COLO668 (cell line): Measurements from ENCODE around the gene BFSP1.
A peak's percentile ranks its signal among the peaks of the same experiment; 100 is the strongest.

Experiments used
- DNase-seq: peaks from one replicate; lab custom pipeline; 2025; ENCODE audit not compliant: unreplicated experiment; lab: John Stamatoyannopoulos, UW

Gene BFSP1

DNA sequence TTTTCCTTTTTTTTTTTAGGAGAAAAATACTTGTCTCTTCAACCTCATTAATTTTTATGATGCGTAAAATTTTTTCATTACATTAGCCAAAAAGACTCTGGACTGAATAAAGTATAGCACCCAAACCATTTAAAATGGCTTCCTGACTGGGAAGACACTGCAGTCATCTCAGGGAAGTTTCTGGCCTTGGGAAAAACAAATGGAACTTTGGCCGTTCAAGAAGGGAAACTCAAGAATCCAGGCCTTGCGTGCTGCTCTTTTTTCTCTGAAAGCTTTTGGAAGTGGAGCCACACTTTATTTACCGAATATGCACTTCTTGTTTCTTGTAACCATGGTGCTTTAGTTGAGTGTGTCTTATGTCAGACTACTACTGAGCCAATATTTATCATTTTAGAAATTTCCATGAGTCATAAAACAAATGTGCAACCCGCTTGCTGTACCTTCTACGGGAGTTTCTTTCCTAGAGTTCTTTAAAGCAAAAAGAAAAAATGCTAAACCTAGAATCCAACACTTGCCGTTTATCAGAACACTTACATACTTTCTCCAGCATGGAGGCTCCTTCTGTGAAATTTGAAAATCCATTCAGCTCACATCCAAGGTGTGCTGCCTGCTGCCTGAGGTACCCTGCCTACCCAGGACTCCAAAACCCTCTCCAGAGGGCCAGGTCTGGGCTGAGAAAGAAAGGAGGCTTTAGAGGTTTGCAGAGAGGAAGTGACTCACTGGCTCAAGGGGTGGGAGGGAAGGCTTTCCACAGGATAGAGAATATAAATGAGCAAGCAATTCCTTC lies 27.2 kb upstream of the BFSP1 start:
- peak; percentile 50 for DNase-seq

DNA sequence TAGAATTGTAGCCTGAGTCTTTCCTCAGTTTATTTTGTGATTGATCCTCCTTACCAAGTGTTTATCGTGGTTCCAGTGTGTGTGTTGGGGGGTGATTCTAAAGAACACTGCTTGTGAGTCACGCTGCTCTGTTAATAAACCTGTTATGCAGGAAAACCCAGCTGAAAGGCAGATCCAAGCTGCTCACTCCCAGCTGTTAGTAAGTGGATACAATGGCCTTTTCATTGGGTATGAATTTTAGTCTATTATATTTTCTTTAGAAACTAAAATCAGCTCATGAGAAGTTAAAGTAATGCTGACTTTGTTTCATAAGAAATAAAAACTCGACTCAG lies 26.5 kb upstream of the BFSP1 start:
- peak; percentile 48 for DNase-seq

DNA sequence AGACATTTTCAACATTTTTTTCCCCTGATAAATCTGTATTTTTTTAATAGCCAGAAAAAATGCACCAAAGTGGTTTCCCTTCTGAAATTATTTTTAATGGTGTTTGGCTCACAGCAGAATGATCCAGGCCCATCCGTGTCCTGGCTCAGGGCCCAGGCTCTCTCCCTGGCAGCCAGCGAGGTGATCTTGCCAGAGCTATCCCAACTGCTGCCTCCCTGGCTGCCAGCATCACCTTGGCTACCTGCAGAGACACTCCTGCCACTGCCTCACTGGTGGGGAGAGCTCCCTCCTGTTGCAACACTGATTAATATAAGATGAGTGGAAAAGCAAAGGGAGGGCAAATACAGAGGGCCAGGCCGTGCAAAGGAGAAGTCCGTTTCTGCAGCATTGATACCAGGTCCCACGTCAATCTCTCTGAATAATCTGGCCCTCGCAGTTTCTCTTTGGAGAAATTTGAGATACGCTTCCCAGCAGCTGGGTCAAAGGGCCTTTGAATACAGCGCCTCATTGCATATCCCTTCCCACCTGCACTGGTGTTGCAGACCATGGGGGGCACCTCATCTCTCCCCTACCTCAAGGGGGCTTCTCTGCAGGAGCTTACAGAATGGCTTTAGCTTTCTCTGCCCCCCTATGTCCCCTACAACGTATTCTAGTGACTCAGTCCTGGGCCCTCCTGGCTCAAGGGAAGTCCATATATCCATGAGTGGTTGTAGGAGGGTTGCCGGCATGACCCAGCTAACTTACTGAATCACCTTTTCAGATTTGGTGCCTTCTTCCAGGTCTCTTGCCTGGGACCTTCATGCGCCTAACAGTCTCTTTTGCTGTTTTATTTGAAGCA lies 25.9 kb upstream of the BFSP1 start:
- peak; percentile 60 for DNase-seq

DNA sequence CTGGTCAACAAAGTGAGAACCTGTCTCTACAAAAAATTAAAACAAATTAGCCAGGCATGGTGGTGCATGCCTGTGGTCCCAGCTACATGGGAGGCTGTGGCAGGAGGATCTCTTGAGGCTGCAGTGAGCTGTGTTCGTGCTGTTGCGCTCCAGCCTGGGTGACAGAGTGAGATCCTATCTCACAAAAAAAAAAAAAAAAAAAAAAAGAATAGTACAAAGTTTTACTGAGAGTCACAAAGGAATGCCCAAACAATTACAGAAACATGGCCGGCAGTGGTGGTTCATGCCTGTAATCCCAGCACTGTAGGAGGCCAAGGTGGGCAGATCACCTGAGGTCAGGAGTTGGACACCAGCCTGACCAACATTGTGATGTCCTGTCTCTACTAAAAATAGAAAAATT lies 23.9 kb upstream of the BFSP1 start:
- no peak for DNase-seq

- no peak for DNase-seq
Observed at GRCh38 chr20:17549131-17549530, 18.0 kb upstream of the BFSP1 start.

DNA sequence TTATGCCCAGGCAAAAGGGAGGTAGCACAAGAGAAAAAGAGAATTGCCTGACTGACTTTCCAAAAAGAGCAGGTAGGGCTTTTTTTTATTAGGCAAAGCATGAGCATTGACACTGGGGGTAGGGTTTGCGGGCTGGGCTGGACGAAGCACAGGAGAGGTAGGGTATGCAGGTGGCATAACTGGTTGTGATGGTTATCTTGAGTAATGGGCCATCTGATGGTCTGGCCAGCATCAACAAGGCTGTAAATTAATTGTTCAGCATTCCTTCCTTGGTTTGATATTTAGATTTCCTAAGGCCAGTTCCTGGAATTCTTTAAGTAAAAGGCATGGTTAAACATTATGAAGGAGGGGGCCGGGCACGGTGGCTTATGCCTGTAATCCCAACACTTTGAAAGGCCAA lies 13.9 kb upstream of the BFSP1 start:
- DNase-seq = no peak

GRCh38 chr20:17543531-17544131 lies 12.5 kb upstream of the BFSP1 start:
- no peak for DNase-seq

- DNase-seq = no peak
Observed at GRCh38 chr20:17542993-17543412, 11.8 kb upstream of the BFSP1 start.

- DNase-seq = no peak
Observed at GRCh38 chr20:17542481-17542880, 11.3 kb upstream of the BFSP1 start.

DNA sequence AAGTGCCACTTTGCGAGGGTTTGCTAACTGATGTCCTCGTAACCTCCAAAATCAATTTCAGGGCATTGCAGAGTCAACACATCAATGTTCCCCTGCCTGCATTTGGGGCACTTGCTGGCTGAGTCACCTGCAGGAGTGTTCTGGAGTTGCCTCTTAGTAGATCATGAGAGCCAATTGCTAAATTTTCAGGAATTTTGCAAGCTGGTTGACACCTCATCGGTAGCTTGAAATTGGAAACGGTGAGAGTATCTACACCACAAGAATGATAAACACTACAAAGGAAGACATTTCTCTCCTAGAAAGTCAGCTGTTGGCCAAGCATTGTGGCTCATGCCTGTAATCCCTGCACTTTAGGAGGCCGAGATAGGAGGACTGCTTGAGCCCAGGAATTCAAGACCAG lies 10.8 kb upstream of the BFSP1 start:
- no peak for DNase-seq

GRCh38 chr20:17541596-17541995 lies 10.4 kb upstream of the BFSP1 start:
- no peak for DNase-seq

DNA sequence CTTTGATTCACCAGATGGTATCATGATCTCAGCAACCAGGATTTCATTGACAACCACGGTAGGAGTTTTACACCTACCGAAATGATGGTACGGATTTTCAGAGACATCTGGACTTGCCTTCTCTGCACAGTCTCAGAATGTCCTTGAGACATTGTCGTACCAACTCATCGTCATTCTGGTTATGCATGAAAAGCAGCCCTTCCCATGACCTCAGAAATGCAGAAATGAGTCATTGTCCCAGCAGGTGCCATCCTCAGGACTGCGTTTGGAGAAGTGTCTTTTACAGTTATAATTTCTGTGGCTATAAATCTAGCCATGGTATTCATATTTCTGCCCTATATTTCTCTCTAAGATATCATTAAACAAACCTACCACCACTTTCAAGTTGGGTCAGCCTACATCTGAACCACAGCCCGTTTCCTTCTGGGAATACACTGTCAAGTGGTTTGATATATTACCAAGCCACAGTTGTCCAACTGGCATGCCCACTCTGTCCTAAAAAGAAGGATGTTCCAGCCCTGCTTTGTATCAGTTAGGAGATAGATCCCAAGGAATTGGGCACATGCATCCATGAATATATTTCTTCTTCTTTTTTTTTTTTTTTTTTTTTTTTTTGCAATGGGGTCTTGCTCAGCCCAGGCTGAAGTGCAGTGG lies 7.5 kb upstream of the BFSP1 start:
- DNase-seq = no peak

GRCh38 chr20:17537959-17538358 lies 6.8 kb upstream of the BFSP1 start:
- DNase-seq = no peak

DNA sequence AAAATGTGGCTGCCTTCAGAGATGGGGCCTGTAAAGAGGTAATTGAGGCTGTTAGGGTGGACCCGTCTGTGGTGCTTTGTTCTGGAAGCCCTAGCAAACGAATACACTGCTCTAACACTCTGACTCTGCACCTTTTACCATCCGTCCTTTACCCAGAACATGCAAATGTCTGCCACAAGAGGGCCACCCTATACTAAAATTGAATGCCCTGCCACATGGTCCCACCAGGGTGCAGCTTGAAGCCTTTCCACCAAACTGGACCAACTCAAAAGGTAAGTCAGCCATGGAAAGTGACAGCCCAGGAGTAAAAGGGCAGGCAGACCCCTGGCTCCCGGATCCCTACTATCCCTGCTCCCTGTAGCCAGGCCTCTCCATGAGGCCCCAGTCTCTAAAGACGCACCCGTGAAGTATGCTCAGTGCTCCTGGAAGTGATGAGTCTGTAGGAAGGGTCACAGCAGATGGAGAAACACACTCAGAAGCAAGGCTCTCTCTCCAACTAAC lies 5.8 kb upstream of the BFSP1 start:
- peak; percentile 74 for DNase-seq

DNA sequence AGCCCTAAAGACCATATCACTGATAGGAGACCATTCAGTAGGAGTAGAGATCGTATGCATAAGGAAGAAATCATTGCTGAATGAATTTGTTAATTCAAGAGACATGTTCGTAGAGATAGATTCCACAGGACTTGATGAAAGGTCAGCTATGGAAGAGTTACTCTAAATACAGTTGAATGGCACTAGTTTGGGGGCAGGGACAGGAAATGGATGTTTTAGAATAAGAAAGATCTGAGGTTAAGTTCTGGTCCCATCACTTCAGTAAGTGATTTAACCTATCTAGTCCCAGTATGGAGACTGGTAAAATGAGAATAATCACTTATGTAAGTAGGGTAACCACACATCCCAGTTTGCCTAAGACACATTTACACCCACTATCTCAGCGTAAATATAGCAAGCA lies 2.9 kb upstream of the BFSP1 start:
- DNase-seq = no peak

DNA sequence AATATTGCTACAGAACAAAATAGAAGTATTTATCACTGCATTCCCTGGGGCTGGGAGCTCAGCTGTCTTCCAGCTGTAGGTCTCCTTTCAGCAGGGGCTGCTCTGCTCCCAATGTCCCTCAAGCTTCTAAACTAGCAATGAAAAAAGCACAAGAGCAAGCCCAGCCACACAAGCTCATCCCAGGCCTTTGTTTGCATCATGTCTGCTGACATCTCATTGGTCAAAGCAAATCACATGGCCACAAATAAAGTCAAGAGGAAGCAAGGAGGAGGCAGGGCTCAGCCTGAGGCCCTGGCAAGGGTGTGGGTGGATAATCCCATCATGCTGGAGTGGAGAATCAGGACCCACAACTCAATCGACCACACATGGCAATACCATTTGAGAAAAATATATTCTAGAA lies 2.2 kb upstream of the BFSP1 start:
- peak; percentile 17 for DNase-seq

DNA sequence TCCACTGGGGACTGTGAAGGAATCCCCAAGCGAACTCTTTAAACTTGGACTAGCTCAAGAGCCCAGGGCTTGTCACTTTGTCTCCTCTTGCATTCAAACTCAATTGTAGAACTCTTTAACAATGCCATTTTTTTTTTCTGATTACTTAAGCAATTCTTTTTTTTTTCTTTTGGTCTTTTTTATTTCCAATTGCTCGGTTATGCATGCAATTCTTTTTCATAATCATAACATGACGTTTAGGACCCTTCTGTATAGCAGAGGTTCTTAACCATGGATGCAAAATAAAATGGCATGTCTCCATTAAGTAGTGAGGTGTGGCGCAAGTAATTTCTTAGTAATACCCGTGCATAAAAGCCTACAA lies 466 bp upstream of the BFSP1 start:
- no peak for DNase-seq

- no peak for DNase-seq
Observed at GRCh38 chr20:17530153-17530552, 1.0 kb downstream of the BFSP1 start.

- DNase-seq = no peak
Observed at GRCh38 chr20:17529586-17529985, 1.6 kb downstream of the BFSP1 start.

- peak; percentile 20 for DNase-seq
Observed at GRCh38 chr20:17525650-17526049, 5.5 kb downstream of the BFSP1 start.

DNA sequence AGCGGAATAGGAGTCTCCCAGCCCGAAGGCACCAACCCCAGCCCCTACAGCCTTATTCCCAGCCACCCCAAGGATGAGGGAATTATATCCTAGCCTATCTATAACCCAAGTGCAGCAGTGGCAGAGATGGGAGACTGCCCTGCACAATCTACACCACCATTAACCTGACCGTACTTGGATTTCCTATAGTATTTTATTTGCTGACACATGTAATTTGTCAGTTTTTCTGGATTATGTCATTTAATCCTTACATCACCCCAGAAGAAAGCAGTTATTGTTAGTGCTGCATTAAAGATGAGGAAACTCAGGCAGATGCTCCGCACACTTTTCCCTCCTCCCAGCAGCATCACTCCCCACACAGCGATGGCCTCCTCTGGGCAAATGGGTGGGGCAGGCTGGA lies 6.0 kb downstream of the BFSP1 start:
- DNase-seq = no peak
